SK-N-MC (cell line): ENCODE results near the gene GSG1L.

Experiments
- EZH2 ChIP-seq: fragments of 200-600 bp; sonication (generic); IDR thresholded peaks from one replicate; pipeline ENCODE4 v1.6.1; 2017; ENCODE audit warnings: antibody characterized with exemption
- POLR2AphosphoS5 ChIP-seq: IDR thresholded peaks from 2 replicates; pipeline ENCODE4 v1.6.1; 2012; ENCODE audit warnings: mild to moderate bottlenecking, low read depth, low read length, borderline replicate concordance

DNA sequence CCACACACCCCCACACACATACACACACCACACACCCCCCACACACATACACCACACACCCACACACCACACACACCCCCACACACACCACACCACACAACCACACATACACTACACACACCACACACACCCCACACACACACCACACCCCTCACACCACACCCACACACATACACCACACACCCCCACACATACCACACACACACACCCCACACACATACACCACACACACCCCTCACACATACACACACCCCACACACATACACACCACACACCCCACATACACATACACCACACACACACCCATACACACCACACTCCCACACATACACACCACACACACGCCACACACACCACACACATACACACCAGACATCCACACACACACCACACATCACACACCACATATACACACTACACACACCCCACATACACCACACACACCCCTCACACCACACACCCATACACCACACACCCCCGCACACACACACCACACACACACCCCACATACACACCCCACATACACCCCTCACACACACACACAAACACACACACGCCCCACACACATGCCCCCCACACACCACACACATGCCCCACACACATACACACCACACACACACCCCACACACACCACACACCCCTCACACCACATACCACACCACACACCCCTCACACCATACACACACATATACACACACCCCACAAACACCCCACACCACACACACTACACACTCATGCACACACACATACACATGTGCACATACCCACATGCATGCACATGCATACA, 25.9 kb upstream of the GSG1L start:
- TF ChIP-seq EZH2 (no peak), POLR2AphosphoS5 (no peak)
